HG02938 (cell line): ENCODE data around the gene IP6K1.
"Not testable (repeated sequence)": the region's sequence is repeated elsewhere in the genome, so short reads cannot be mapped to it uniquely, and the experiment has no call there.

Source experiments
- ATAC-seq: cut with Tn5 transposase; IDR thresholded peaks from one replicate; pipeline ENCODE4 v1.9.1; 2021; ENCODE audit warnings: mild to moderate bottlenecking, moderate library complexity; ENCODE audit not compliant: unreplicated experiment

IP6K1 gene

DNA sequence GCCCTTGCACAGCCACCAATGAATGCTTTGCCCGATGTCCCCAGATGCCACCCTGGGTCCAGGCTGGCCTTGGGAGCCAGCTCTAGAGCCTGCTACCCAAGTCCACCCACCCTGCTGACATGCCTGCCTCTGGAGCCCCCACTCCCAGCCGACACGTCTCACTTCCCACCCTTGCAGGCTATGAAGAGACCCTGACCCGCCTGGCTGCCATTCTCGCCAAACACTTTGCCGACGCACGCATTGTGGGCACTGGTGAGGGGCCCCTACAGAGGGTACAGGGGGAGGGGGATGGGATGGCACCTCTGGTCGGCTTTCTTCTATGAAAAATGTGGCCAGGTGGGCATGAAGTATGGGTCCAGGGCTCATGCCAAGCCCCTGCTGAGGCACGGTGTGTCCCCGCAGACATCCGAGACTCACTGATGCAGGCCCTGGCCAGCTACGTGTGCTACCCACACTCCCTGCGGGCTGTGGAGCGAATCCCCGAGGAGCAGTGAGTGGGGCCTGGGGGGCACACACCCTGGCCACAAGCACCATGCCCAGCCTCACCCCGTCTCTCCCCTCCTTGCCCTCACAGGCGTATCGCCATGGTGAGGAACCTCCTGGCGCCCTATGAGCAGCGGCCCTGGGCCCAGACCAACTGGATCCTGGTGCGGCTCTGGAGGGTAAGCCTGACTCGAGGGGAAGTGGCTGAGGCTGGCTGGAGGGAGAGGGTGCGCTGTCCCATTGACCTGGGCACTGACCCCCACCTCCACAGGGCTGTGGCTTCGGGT is 72.8 kb downstream of the IP6K1 start:
- ATAC-seq: no peak

DNA sequence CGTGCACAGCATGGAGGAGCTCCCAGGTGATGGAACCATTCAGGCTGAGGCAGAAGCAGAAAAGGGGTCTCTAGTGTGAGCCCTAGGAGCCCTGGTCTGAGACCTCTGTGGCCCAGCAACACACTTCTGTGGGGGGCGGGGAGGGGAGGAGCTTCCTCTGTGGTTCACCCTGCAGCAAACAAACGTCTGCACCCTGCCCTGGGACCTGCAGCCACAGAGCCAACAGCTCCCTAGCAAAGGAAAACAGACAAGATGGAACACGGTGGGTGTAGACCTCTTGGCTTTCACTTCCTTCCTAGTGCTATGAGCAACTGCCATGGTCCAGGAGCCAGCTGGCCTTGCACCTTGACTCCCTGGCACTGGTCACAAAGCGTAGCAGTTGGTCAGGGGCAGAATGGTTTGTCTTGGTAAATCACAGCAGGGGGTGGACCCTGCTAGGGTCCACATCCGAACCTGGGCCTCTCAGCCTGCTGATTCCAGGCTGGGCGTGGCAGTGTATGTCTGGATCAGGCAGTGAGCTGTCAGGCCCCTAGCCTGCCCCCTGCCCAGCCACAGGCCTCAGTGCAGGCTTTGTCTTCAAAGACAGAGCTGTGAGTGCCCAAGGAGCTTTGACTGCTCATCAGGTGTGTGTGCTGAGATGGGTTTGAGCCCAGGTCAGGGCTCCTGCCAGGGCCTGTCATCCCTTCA is 73.6 kb downstream of the IP6K1 start:
- ATAC-seq: no peak

DNA sequence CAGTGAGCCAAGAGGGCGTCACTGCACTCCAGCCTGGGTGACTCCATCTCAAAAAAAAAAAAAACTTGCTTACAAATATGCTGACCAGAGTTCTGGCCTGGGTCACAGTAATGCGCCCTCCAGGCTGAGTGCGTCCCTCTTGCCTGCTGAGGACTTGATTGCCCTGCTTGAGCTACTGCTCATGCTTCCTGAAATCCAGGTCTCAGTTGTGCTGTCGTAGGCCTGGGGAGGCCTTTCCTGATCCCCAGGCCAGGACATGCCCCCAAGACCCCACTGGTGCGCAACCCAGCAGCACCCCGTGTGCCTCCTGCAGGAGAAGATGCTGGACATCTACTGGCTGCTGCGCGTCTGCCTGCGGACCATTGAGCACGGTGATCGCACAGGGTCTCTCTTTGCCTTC is 74.2 kb downstream of the IP6K1 start:
- ATAC-seq: no peak

DNA sequence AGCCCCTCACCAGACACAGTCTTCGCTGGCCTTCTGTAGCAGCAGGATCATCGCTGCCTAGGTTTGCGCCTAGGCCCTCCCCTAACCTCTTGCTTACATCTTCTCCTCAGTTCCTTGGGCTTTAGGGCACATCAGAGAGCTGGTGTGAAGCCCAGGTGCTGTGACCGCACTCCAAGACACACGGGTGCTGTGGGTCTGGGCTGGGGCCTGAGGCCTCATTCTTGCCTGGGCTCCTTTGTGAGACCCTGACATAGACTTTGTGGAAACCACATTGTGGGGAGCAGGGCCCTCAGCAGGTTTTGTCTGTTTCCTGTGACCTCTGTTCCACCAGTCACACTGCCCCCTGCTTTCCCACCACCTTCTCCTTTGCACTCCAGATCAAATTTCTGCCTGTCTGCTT is 74.9 kb downstream of the IP6K1 start:
- no peak for ATAC-seq

DNA sequence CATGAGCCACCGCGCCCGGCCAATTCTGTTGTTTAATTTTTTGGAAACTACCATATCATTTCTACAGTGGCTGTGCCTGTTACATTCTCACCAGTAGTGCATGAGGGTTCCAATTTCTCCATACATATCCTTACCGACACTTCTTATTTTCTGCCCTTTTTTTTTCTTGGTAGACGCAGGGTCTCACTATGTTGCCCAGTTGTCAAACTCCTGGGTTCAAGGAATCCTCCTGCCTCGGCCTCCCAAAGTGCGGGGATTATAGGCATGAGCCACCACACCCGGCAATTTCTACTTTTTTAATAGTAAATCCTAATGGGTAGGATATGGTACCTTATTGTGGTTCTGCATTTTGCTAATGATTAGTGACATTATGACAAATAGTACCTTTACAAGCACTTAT is 76.5 kb downstream of the IP6K1 start:
- no peak for ATAC-seq

DNA sequence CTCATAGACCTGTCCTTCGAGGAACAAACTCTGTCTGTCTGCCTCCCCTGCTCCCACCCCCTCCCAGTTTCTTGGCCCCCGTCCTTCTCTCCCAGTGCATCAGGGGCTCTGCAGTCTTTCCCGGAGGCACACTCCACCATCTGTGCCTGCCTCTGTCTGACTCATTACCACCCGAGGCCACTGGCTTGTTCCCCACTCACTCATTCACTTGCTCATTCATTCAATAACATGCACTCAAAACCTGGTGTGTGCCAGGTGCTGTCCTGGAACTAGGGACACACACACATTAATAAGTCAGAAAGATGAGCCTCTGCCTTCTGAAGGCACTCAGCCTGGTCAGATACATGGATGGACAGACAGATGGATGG is 79.2 kb downstream of the IP6K1 start:
- ATAC-seq: no peak

DNA sequence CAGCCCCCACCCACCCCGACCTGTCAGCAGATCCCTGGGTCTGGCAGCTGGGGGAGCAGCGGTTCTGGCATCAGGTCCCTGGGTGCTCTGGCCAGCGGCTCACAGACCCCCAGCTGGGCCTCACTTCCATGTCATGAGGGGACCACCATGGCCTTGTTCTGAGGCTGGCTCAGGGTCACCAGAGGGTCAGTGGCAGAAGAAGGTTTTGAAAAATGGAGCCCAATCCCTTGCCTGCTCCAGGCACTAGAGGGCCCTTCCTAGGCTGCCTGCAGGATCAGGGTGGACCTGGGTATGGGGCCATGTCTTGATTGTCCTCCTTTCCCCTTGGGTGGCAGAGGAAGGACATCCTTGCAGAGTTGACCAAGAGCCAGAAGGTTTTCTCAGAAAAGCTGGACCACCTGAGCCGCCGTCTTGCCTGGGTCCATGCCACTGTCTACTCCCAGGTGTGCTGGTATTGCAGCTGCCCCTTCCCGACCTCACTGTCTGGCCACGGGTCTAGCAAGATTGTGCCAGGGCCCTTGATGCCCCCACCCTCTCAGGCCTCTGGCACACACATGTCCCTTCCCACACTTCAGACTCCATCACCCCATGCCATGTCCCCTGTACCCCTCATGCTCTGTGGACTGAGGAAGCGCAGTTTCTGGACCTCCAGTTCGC is 79.8 kb downstream of the IP6K1 start:
- ATAC-seq: no peak

DNA sequence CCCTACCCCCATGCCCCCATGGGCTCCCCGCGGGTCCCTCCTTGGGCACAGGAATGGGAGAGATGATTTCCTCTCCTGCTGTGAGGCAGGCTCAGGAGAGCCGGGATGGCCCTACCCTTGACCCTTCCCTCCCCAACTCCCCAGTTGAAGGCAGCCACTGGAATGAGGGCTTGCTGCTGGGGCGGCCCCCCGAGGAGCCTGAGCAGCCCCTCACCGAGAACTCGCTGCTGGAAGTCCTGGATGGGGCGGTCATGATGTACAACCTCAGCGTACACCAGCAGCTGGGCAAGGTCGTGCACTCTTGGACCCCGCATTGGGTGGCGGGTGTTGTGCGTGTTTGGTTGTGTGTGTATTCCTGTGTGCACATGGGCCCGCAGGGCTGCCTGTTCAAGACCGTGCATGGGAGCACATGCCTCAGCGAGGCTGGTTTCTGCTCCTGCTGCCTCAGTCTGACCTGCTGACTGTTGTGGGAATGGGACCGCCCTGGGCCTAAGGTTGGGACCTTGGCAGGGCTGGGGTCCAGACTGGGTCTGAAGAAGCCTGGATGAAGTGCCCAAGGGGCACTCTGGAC is 80.9 kb downstream of the IP6K1 start:
- ATAC-seq: no peak

DNA sequence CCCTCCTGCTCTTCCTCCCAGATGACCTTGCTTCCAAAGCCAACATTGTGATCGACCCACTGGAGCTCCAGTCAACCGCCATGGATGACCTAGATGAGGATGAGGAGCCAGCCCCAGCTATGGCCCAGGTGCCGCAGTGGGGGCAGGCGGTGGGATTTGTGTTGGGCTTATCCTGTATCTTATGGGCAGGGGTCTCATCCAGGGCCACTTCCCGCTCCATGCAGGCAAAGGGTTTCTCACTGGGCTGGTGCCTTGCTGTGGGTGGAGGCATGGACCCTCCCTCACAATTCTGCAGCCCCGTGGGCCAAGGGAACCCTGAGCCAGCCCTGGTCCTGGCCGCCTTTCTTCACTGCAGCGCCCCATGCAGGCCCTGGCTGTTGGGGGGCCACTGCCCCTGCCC is 81.7 kb downstream of the IP6K1 start:
- no peak for ATAC-seq

DNA sequence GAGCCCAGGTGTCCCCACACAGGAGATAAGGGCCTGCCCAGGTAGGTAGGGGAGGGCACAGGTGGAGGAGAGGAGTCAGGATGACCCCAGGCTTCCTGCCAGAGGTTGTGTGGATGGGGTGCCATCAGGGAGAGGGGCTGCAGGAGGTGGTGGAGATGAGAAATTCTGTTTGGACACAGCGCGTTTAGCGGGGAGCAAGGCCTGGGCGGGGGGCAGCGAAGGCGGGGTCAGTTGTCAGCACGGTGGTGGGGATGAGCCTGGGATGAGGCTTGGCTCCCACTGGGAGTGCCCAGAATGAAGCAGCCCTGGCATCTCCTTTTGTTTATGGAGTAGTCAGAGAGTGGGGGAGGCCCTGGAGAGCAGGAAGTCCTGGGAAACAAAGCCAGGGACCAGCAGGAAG is 82.4 kb downstream of the IP6K1 start:
- ATAC-seq: no peak

DNA sequence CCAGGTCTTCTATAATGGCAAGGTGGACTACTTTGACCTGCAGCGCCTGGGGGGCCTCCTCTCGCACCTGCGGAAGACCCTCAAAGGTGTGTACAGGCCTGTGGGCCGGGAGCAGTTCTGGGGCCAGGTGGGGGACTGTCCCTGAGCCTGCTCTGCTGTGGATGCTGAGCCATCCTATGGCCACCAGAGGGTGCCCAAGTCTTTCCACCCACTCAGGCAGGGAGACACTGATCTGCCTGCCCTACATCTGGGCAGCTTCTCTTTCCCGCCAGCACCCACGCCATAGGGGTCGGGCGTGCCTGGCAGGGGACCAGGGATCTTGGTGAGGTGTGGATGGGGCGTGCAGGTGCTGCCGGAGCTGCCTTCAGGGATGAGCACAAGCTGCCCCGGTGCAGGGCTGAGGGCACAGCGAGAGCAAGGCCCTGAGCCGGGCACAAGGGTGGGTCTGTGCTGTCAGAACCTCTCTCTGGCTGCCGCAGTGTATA is 82.9 kb downstream of the IP6K1 start:
- no peak for ATAC-seq

DNA sequence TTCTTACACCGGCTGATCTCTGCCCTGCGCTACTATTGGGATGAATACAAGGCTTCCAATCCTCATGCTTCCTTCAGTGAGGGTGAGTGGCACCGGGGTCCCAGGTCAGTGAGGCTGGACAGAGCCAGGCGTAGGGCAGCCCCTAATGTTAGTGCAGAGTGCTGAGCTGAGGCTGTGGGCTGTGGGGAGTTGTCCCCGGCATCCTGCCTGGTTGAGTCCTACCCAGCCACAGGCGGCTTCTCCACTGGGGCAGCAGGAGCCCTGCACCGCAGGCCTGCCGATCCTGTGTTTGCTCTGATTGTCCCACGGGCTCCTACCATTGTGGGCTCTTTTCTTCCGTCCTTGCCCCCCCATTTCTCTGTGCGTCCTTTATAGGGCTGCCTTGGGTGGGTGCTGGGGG is 83.7 kb downstream of the IP6K1 start:
- ATAC-seq: no peak

DNA sequence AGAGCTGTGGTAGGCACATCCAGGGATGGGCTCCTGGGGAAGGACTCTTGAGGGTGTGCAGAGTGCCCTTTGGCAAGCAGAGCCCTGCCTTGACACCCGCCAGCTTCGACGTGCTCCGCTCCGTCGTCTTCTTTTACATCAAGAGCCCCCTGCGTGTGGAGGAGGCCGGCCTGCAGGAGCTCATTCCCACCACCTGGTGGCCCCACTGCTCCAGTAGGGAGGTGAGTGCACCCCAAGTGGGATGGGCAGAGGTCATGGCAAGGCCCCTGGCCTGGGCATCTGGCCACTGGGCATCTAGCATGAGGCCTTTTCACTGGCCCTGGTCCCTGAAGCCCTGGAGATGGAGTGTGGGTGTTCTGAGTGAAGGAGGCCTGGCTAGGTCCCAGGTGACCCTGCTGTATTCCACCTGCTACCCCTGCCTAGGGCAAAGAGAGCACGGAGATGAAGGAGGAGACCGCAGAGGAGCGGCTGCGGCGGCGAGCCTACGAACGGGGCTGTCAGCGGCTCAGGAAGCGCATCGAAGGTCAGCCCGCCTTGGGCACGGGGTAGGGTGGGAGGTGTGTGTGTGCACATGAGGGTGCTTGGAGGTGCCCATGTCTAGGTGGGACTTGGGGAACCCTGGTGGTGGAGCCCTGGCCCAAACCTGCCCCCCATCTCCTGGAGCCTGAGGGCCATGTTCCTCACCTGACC is 84.8 kb downstream of the IP6K1 start:
- ATAC-seq: no peak

DNA sequence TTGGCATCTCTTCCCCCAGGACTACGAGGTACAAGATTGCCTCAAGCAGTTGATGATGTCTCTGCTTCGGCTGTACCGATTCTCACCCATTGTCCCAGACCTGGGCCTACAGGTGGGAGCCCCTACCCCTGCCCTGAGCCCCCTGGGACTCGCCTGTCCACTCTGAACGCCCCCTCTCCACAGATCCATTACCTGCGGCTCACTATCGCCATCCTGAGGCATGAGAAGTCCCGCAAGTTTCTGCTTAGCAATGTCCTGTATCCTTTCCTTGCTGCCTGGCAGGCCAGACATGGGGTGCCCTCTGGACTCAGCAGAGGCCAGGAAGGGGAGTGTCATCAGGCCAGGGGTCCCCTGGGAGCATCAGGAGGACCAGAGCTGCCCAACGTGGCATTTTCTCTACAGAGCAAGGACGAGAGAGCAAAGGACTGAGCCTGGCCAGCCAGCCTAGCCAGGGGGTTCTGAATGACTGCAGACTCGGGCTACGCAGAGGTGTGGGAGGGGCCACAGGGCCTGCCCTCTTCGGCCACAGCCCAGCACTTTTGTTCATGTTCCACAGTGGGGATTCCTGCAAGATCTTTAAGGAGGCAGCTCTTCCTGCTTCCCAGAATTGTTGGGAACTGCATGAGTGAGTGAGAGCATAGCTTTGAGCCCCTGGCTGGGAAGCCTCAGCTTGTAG is 85.8 kb downstream of the IP6K1 start:
- no peak for ATAC-seq

DNA sequence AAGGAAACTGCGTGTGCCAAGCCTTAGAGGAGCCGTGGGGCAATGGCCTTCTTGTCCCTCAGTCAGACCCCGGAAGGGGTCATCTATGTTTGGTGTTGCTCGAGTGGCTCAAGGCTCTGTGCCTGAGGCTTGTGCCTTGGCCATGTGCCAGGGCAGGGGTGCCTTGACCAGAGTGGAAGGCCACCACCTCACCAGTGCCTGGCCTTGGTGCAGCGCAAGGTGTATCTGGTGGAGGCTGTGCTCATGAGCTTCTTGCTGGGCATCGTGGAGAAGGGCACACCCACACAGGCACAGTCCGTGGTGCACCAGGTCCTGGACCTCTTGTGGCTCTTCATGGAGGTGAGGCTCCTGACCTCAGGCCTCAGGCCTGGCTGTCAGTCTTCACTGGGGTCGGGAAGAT is 86.3 kb downstream of the IP6K1 start:
- no peak for ATAC-seq

DNA sequence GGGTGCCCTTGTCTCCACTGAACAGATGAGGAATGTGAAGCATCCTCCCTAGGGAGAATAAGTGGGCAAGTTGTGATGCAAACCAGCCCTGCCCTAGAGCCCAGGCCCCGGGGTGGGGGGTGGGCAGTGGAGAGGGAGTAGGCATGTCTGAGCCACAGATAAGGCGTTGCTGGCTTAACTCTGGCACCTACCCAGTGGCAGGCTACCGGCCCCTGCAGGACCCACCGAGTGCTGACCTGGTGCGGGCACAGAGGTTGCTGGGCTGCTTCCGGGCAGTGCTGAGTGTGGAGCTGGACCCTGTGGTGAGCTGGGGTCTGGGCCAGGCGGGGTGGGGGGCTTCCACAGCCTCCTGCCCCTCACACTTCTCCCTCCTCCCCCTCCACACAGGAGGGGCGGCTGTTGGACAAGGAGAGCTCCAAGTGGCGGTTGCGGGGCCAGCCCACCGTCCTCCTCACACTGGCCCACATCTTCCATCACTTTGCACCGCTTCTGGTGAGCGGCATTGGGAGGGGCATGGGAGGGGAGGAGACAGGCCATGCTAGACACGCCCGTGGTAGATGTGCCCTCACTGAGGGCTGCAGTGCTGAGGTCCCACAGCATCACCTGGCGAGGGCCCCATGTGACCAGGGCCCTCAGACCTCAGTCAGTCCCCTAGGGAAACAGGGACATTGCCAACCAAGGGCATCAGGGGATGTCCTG is 86.9 kb downstream of the IP6K1 start:
- no peak for ATAC-seq

DNA sequence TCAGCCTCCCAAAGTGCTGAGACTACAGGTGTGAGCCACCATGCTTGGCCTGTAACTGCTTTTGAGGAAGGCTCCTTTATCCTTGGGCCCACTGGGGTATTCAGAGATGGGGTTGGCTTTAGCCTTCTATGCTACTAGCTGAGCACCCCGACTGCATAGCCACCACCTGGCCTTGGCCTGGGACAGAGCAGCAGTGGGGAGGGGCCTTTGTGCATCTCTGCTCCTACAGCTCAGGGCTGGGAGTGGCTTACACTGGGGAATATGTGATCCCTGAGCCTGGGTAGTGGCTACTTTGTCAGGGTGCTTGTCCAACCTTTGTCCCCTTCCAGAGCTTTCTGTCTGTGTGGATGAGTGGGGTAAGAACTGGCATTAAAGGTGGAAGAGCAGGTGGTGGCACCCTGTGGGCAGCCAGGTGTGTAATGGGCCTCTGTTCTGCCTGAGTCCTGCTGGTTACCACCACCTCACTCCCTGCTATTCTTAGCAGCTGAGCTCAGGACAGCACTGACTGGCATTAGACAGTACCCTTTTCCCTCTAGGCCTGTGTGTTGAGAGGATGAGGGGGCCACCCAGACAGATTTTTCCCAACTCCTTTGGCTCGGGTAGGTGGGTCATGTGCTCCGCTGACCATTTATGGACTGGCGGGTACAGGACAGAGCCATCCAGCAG is 90.9 kb downstream of the IP6K1 start:
- not testable (repeated sequence) for ATAC-seq

DNA sequence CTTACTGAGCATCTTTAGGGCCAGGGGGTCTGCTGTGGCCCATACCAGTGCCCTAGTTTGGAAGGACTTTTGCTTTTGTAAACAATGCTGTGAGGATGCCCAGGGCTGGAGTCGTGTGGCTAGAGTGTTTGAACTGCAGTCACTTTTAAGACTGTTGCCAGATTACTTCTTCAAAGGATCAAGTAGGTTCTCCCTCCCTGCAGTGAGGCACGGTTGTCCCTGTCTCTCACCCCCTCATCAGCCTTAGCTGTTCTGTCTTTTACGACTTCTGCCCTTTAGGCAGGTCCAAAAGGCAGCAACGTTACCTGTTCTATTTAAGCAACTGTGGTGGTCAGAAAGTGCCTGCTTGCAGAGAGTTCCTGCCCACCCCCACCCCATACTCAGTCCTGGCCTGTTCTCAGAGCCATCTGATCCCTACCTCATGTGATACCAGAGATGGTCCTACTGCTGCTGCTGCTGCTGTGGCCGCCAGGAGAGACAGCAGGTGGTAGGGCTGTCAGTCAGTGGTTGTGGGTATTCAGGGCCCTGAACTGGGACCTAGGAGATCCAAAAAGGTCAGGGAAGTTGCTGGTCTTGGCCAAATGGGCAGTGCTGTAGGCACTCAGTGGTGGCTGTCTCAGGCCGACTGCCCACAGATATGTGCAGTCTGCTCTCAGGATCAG is 91.8 kb downstream of the IP6K1 start:
- not testable (repeated sequence) for ATAC-seq

DNA sequence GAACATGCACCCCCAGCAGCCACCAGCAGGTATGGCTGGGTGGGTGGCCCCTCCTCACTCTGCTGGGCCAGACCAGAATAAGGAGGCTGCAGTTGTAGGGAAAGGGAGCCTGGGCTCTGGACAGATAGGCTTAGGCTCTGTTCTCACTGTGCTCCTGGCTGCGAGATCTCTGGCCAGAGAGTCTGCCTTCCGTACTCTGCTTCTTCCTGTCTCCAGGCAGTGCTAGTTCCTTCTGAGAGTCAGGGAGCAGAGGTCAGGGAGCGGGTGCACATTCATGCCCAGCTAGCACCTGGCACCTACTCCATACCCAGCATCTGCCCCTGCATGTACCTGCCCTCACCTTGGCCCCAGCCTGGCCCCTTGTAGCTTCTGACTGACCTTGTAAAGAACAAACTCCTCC is 94.9 kb downstream of the IP6K1 start:
- not testable (repeated sequence) for ATAC-seq
